ENCODE data around the gene RAI14.
"Not testable (repeated sequence)": the region's sequence is repeated elsewhere in the genome, so short reads cannot be mapped to it uniquely, and the experiment has no call there.

DNA sequence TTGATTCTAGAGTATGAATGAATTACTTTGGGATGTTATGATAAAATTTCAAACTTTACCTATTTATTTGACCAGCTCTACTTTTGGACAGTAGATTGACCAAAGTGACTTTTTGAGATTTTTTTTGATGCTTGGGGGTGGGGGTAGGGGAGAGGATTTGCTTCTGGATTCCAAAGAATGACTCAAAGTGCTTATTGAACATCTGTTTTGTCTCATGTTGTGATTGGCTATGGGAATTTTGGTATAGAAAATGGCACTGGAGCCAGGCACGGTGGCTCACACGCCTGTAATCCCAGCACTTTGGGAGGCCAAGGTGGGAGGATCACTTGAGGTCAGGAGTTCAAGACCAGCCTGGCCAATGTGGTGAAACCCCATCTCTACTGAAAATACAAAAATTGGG lies 97.1 kb downstream of the RAI14 start:
- TF ChIP-seq POLR2A (IDR thresholded peaks at IDR 0.05; ENCODE audit: low read depth, low read length); CTCF (IDR thresholded peaks at IDR 0.05; ENCODE audit: extremely low read depth in 1 of 2, insufficient read depth in 1 of 2, low read depth in 1 of 2, low read length in 2 of 2); MYC (IDR thresholded peaks at IDR 0.05; ENCODE audit: low read depth, low read length): not testable (repeated sequence)

All from endothelial cell of umbilical vein (primary cell).